PFSK-1 (cell line): ENCODE measurements around the gene WDR64.

Experiments
- POLR2AphosphoS5 ChIP-seq: IDR thresholded peaks from 2 replicates; pipeline ENCODE4 v1.6.1; 2012; ENCODE audit warnings: low read depth, mild to moderate bottlenecking, control low read depth, low read length, moderate library complexity
- REST ChIP-seq, 2 experiments: IDR thresholded peaks; 2 replicates each; pipeline versions ENCODE4 v1.6.1 to v1.8.0; 2011 to 2012; ENCODE audit warnings: low read depth in 2 of 2, low read length in 2 of 2, control low read depth in 1 of 2, inconsistent platforms in 1 of 2, mild to moderate bottlenecking in 1 of 2, moderate library complexity in 1 of 2; ENCODE audit not compliant: insufficient read depth in 1 of 2

- TF ChIP-seq POLR2AphosphoS5: no peak
- no peak for TF ChIP-seq REST (IDR thresholded peaks at IDR 0.05; ENCODE audit: insufficient read depth in 1 of 2, low read depth in 2 of 2, low read length in 2 of 2)
These were observed 20.4 kb upstream of the WDR64 start for GRCh38 chr1:241631674-241632073.
